Measurements from ENCODE around the gene SHC3. TPM values are rescaled to one million over a fixed set of nuclear protein-coding genes. Genes with fewer than 3 reads are reported as not detected.

SHC3 gene
- total RNA-seq, 4 donors from 2014 or later = 2.3 to 4.9 (median 4.8) TPM

GRCh38 chr9:89024727-89025126 lies 153.9 kb downstream of the SHC3 start:
- Histone ChIP-seq H3K4me3 (no peak overlapping the region), H3K4me1 (peaks cover 0 to 28% (median 14%) of the 10 kb centered on the region in 3 donors), H3K36me3 (no peaks in the 10 kb centered on the region), H3K9me3 (peaks cover 0 to 9% (median 0%) of the 10 kb centered on the region in 3 donors), H3K27me3 (no peaks in the 10 kb centered on the region), H3K27ac (peak overlapping the region in 1 of 4 donors; percentile 23)
- no peak for ATAC-seq
- TF ChIP-seq POLR2A (IDR thresholded peaks at IDR 0.05) (no peak), POLR2AphosphoS5 (IDR thresholded peaks at IDR 0.05) (no peak), CTCF (IDR thresholded peaks at IDR 0.05) (no peak), EP300 (IDR thresholded peaks at IDR 0.05) (no peak)
- 85 to 100% methylated on average over 3 to 4 of the region's 4 CpGs for WGBS, 2 donors (ENCODE audit: low coverage in 1 of 2)

GRCh38 chr9:89023740-89024139 lies 154.9 kb downstream of the SHC3 start:
- no peak for ATAC-seq
- TF ChIP-seq EP300 (IDR thresholded peaks at IDR 0.05) = no peak
- TF ChIP-seq CTCF (IDR thresholded peaks at IDR 0.05) = no peak
- no peak for TF ChIP-seq POLR2AphosphoS5 (IDR thresholded peaks at IDR 0.05)
- TF ChIP-seq POLR2A (IDR thresholded peaks at IDR 0.05) = no peak
- H3K4me3 ChIP-seq = no peak overlapping the region
- peaks cover 0 to 28% (median 14%) of the 10 kb centered on the region in 3 donors for H3K4me1 ChIP-seq
- H3K27ac ChIP-seq = peak overlapping the region in 1 of 4 donors; percentile 38
- H3K27me3 ChIP-seq = no peaks in the 10 kb centered on the region
- no peaks in the 10 kb centered on the region for H3K9me3 ChIP-seq
- no peaks in the 10 kb centered on the region for H3K36me3 ChIP-seq
- WGBS, 2 donors (ENCODE audit: low coverage in 1 of 2) = 80% methylated on average over 2 of the region's 3 CpGs; no CpG with 5 or more reads in 1 of the 2 donors

- H3K27ac ChIP-seq = peak overlapping the region in 3 of 4 donors; percentile 13 to 38 (median 22)
- no peak overlapping the region for H3K4me3 ChIP-seq
- ATAC-seq = peak; percentile 39
- H3K4me1 ChIP-seq = peaks cover 0 to 28% (median 14%) of the 10 kb centered on the region in 3 donors
- no peaks in the 10 kb centered on the region for H3K27me3 ChIP-seq
- TF ChIP-seq CTCF (IDR thresholded peaks at IDR 0.05) = no peak
- TF ChIP-seq EP300 (IDR thresholded peaks at IDR 0.05) = no peak
- no peak for TF ChIP-seq POLR2AphosphoS5 (IDR thresholded peaks at IDR 0.05)
- TF ChIP-seq POLR2A (IDR thresholded peaks at IDR 0.05) = no peak
- no peaks in the 10 kb centered on the region for H3K36me3 ChIP-seq
- WGBS, 2 donors (ENCODE audit: low coverage in 1 of 2) = no CpG with 5 or more reads among the region's 2 CpGs
- H3K9me3 ChIP-seq = no peaks in the 10 kb centered on the region
These were observed 155.7 kb downstream of the SHC3 start for GRCh38 chr9:89022902-89023301.

- ATAC-seq = no peak
- TF ChIP-seq EP300 (IDR thresholded peaks at IDR 0.05) = no peak
- no peak for TF ChIP-seq POLR2AphosphoS5 (IDR thresholded peaks at IDR 0.05)
- TF ChIP-seq POLR2A (IDR thresholded peaks at IDR 0.05) = no peak
- TF ChIP-seq CTCF (IDR thresholded peaks at IDR 0.05) = no peak
- Histone ChIP-seq H3K27ac (peak overlapping the region in 3 of 4 donors; percentile 51 to 66 (median 62)), H3K4me1 (peaks cover 0 to 28% (median 14%) of the 10 kb centered on the region in 3 donors), H3K4me3 (no peak overlapping the region), H3K9me3 (no peaks in the 10 kb centered on the region), H3K36me3 (no peaks in the 10 kb centered on the region), H3K27me3 (no peaks in the 10 kb centered on the region)
- WGBS, 2 donors (ENCODE audit: low coverage in 1 of 2) = 52 to 100% methylated on average over 2 to 14 of the region's 15 CpGs
These were observed 156.4 kb downstream of the SHC3 start for GRCh38 chr9:89022001-89022759.

All from gastroesophageal sphincter (tissue), 4 donors.